CD14-positive monocyte (primary cell): Measurements from ENCODE around the gene MAGEF1. TPM values are rescaled to one million over a fixed set of nuclear protein-coding genes. Genes with fewer than 3 reads are reported as not detected.

ENCODE experiments used
- DNase-seq, 3 donors: peaks; one replicate each; pipeline ENCODE4 v3.0.0-alpha.2; 2011 to 2022
- H2AFZ ChIP-seq: 2 replicates; pipeline ENCODE4 v1.6.0; 2012; ENCODE audit warnings: mild to moderate bottlenecking, low read depth, low read length, inconsistent platforms; ENCODE audit not compliant: insufficient read depth, poor library complexity, severe bottlenecking
- H3K27ac ChIP-seq, 2 donors: 1 replicate in 1 of 2; 2 replicates in 1 of 2; pipeline ENCODE4 v1.5.1; 2012 to 2013; ENCODE audit warnings: low read length in 2 of 2, control low read depth in 1 of 2, inconsistent platforms in 1 of 2, low read depth in 1 of 2, mild to moderate bottlenecking in 1 of 2
- H3K27me3 ChIP-seq, 2 donors: one replicate each; pipeline versions ENCODE4 v1.6.0 to v1.6.1; 2011 to 2013; ENCODE audit warnings: low read length in 2 of 2; ENCODE audit not compliant: control insufficient read depth in 2 of 2, insufficient read depth in 2 of 2
- H3K36me3 ChIP-seq, 2 donors: replicated peaks in 1 of 2; 1 replicate in 1 of 2; 2 replicates in 1 of 2; pipeline versions ENCODE4 v1.5.1 to v1.6.1; 2012 to 2013; ENCODE audit warnings: low read length in 2 of 2, control low read depth in 1 of 2, inconsistent platforms in 1 of 2, mild to moderate bottlenecking in 1 of 2; ENCODE audit not compliant: insufficient read depth in 2 of 2, control insufficient read depth in 1 of 2
- H3K4me1 ChIP-seq, 2 donors: 1 replicate in 1 of 2; 2 replicates in 1 of 2; pipeline versions ENCODE4 v1.5.1 to v1.6.1; 2012 to 2013; ENCODE audit warnings: low read length in 2 of 2, control low read depth in 1 of 2, inconsistent platforms in 1 of 2, mild to moderate bottlenecking in 1 of 2, moderate library complexity in 1 of 2; ENCODE audit not compliant: insufficient read depth in 2 of 2, control insufficient read depth in 1 of 2
- H3K4me2 ChIP-seq: replicated peaks from 2 replicates; pipeline ENCODE3; 2012; ENCODE audit warnings: low read length, moderate library complexity, mild to moderate bottlenecking; ENCODE audit not compliant: poor library complexity, severe bottlenecking; ENCODE audit errors: extremely low read depth
- H3K4me3 ChIP-seq, 3 experiments: fragments of 200-600 bp in 1 of 3; sonication (generic) in 1 of 3; replicated peaks in 1 of 3; 1 replicate in 2 of 3; 2 replicates in 1 of 3; pipeline ENCODE4 v1.5.1; 2011 to 2013; ENCODE audit warnings: low read length in 3 of 3, mild to moderate bottlenecking in 3 of 3, control low read depth in 2 of 3, low read depth in 2 of 3, inconsistent platforms in 1 of 3, moderate library complexity in 1 of 3
- H3K79me2 ChIP-seq: 2 replicates; pipeline ENCODE4 v1.6.0; 2012; ENCODE audit warnings: mild to moderate bottlenecking, control low read depth, inconsistent platforms, low read length, moderate library complexity; ENCODE audit not compliant: insufficient read depth
- H3K9ac ChIP-seq: 2 replicates; pipeline ENCODE4 v1.6.0; 2017; ENCODE audit warnings: low read length, mild to moderate bottlenecking; ENCODE audit not compliant: insufficient read depth, poor library complexity, severe bottlenecking
- H3K9me3 ChIP-seq, 2 donors: replicated peaks in 1 of 2; 1 replicate in 1 of 2; 2 replicates in 1 of 2; pipeline versions ENCODE4 v1.5.1 to v1.6.1; 2012 to 2013; ENCODE audit warnings: low read length in 2 of 2, control low read depth in 1 of 2; ENCODE audit not compliant: control insufficient read depth in 1 of 2, insufficient read depth in 1 of 2
- H4K20me1 ChIP-seq: 2 replicates; pipeline ENCODE4 v1.6.0; 2012; ENCODE audit warnings: mild to moderate bottlenecking, low read length, control low read depth, moderate library complexity; ENCODE audit not compliant: insufficient read depth
- H3K27ac Mint-ChIP-seq, 7 donors: one replicate each; pipeline ENCODE4 v1.8.0; 2020; ENCODE audit warnings: mild to moderate bottlenecking in 7 of 7, mixed read lengths in 7 of 7, moderate library complexity in 6 of 7, inconsistent platforms in 2 of 7
- H3K27me3 Mint-ChIP-seq, 3 donors: one replicate each; pipeline ENCODE4 v1.8.0; 2021 to 2022; ENCODE audit warnings: low read depth in 3 of 3, mild to moderate bottlenecking in 3 of 3, mixed read lengths in 3 of 3, moderate library complexity in 3 of 3, inconsistent platforms in 1 of 3
- H3K36me3 Mint-ChIP-seq, 2 donors: one replicate each; pipeline ENCODE4 v1.8.0; 2020; ENCODE audit warnings: mixed read lengths in 2 of 2, inconsistent platforms in 1 of 2, mild to moderate bottlenecking in 1 of 2
- H3K4me1 Mint-ChIP-seq: one replicate; pipeline ENCODE4 v1.8.0; 2020; ENCODE audit warnings: mild to moderate bottlenecking, mixed read lengths
- H3K4me3 Mint-ChIP-seq, 2 donors: one replicate each; pipeline ENCODE4 v1.8.0; 2020; ENCODE audit warnings: mild to moderate bottlenecking in 2 of 2, mixed read lengths in 2 of 2, moderate library complexity in 1 of 2
- H3K9me3 Mint-ChIP-seq, 7 donors: one replicate each; pipeline ENCODE4 v1.8.0; 2020 to 2022; ENCODE audit warnings: mixed read lengths in 7 of 7, mild to moderate bottlenecking in 6 of 7, moderate library complexity in 6 of 7, inconsistent platforms in 2 of 7
- CTCF ChIP-seq: fragments of 200-600 bp; IDR thresholded peaks from one replicate; pipeline ENCODE4 v1.8.0; 2022; ENCODE audit warnings: antibody characterized with exemption, mild to moderate bottlenecking
- WGBS: methylation state at CpG from one replicate; pipeline ENCODE4 v1.1.5; 2013; ENCODE audit warnings: missing lambda C conversion rate; ENCODE audit not compliant: insufficient coverage; 5-methylcytosine and 5-hydroxymethylcytosine counted together
- intact Hi-C, 2 donors: fragments of 100-400 bp; cut with micrococcal nuclease; formaldehyde crosslinking; loops; one replicate each; pipeline versions ENCODE4 v1.15.0 to v1.15.1; 2023
- polyA plus RNA-seq, 3 donors: library from polyadenylated mRNA; depleted of rRNA in 1 of 3; unstranded in 2 of 3; stranded (reverse) in 1 of 3; fragments of 300-500 nt in 2 of 3; fragments of >200 nt in 1 of 3; fragmentation: Illumina TruSeq in 2 of 3; gene quantifications; 1 replicate in 2 of 3; 2 replicates in 1 of 3; pipeline ENCODE4 v1.2.3, GENCODE V29; 2012 to 2021

The MAGEF1 gene
- polyA plus RNA-seq, 3 donors = 1.7 to 14.8 (median 12.2) TPM

- Histone ChIP-seq H3K4me3 (no peak overlapping the region), H3K9me3 (no peaks in the 10 kb centered on the region), H2AFZ (no peak overlapping the region), H3K4me1 (no peaks in the 10 kb centered on the region), H4K20me1 (no peaks in the 10 kb centered on the region), H3K27me3 (no peaks in the 10 kb centered on the region), H3K4me2 (no peak overlapping the region), H3K79me2 (no peaks in the 10 kb centered on the region), H3K9ac (no peak overlapping the region), H3K27ac (no peak overlapping the region), H3K36me3 (no peaks in the 10 kb centered on the region)
- DNase-seq = no peak
- intact Hi-C loops = loop anchor here in 1 of 2 donors (5.0 kb wide), 1 partner anchor 49 kb away; no protein-coding TSS in a partner anchor
- Mint-ChIP-seq H3K9me3 (no peaks in the 10 kb centered on the region), H3K4me3 (no peak overlapping the region), H3K36me3 (no peaks in the 10 kb centered on the region), H3K4me1 (peaks cover 1% of the 10 kb centered on the region), H3K27me3 (peaks cover 0 to 7% (median 4%) of the 10 kb centered on the region in 3 donors), H3K27ac (no peak overlapping the region)
- no CpG with 5 or more reads among the region's 6 CpGs for WGBS
- no peak for TF ChIP-seq CTCF
Observed at GRCh38 chr3:184728010-184728527, 16.2 kb upstream of the MAGEF1 start.

- Histone ChIP-seq H3K9me3 (no peaks in the 10 kb centered on the region), H3K4me1 (no peaks in the 10 kb centered on the region), H2AFZ (no peak overlapping the region), H3K9ac (no peak overlapping the region), H3K27me3 (no peaks in the 10 kb centered on the region), H3K4me3 (no peak overlapping the region), H3K27ac (no peak overlapping the region), H4K20me1 (no peaks in the 10 kb centered on the region), H3K79me2 (no peaks in the 10 kb centered on the region), H3K36me3 (no peaks in the 10 kb centered on the region), H3K4me2 (no peak overlapping the region)
- 80% methylated on average over 6 of the region's 10 CpGs for WGBS
- peak overlapping the region in 1 of 7 donors; percentile 14 for H3K27ac Mint-ChIP-seq
- no peaks in the 10 kb centered on the region for H3K36me3 Mint-ChIP-seq
- intact Hi-C loops = loop anchor here in 1 of 2 donors (5.0 kb wide), 1 partner anchor 50 kb away; no protein-coding TSS in a partner anchor
- DNase-seq = peak; percentile 52 to 75 (median 70)
- no peaks in the 10 kb centered on the region for H3K9me3 Mint-ChIP-seq
- H3K4me3 Mint-ChIP-seq = no peak overlapping the region
- H3K27me3 Mint-ChIP-seq = peaks cover 0 to 7% (median 4%) of the 10 kb centered on the region in 3 donors
- peak; percentile 86 for TF ChIP-seq CTCF
- H3K4me1 Mint-ChIP-seq = peaks cover 1% of the 10 kb centered on the region
Observed at GRCh38 chr3:184727357-184728009, 15.6 kb upstream of the MAGEF1 start.
